Endothelial cell of umbilical vein (primary cell): ENCODE data around the gene MYH11. TPM values are rescaled to one million over a fixed set of nuclear protein-coding genes. Genes with fewer than 3 reads are reported as not detected.

ENCODE experiments used
- BruUV-seq: library from RNA; stranded (reverse); fragments of 400-500 nt; replicated peaks from 2 replicates; lab custom pipeline; 2021; lab: Mats Ljungman, UMichigan
- CTCF ChIA-PET: fragments of 300-600, 350-600 bp; sonication (Branson Sonifier 250); formaldehyde crosslinking; loops from one replicate; lab custom pipeline; 2021; ENCODE audit warnings: antibody characterized with exemption, inconsistent platforms; lab: Charles Lee
- POLR2A ChIA-PET: fragments of 300-600, 350-600 bp; sonication (Branson Sonifier 250); formaldehyde crosslinking; loops from one replicate; lab custom pipeline; 2021; ENCODE audit warnings: antibody characterized with exemption, inconsistent platforms; lab: Charles Lee
- DNase-seq: peaks from one replicate; pipeline ENCODE4 v3.0.0-alpha.2; 2011; ENCODE audit warnings: low read depth, low spot score
- FAIRE-seq: peaks from 2 replicates; lab custom pipeline; 2011; peaks lifted over from hg19 to GRCh38; lab: Jason Lieb, UNC
- H2AFZ ChIP-seq: 2 replicates; pipeline ENCODE4 v1.6.0; 2012; ENCODE audit warnings: low read depth, low read length, control low read depth, inconsistent platforms
- H3K27ac ChIP-seq: 2 replicates; pipeline ENCODE4 v1.5.1; 2011; ENCODE audit warnings: low read depth, mild to moderate bottlenecking, control low read depth, low read length, moderate library complexity; ENCODE audit not compliant: insufficient read depth
- H3K27me3 ChIP-seq, 2 experiments: 2 replicates each; pipeline versions ENCODE4 v1.6.0 to v1.6.1; 2011; ENCODE audit warnings: low read length in 2 of 2, mixed read lengths in 1 of 2; ENCODE audit not compliant: control insufficient read depth in 2 of 2, insufficient read depth in 2 of 2
- H3K36me3 ChIP-seq, 2 experiments: 2 replicates in 1 of 2; 3 replicates in 1 of 2; pipeline ENCODE4 v1.5.1; 2011; ENCODE audit warnings: low read length in 2 of 2, mild to moderate bottlenecking in 1 of 2, moderate library complexity in 1 of 2; ENCODE audit not compliant: control insufficient read depth in 2 of 2, insufficient read depth in 2 of 2; ENCODE audit errors: extremely low read depth in 1 of 2
- H3K4me1 ChIP-seq: 3 replicates; pipeline ENCODE4 v1.5.1; 2011; ENCODE audit warnings: mild to moderate bottlenecking, low read length; ENCODE audit not compliant: control insufficient read depth, insufficient read depth; ENCODE audit errors: extremely low read depth
- H3K4me2 ChIP-seq: 2 replicates; pipeline ENCODE4 v1.6.1; 2011; ENCODE audit warnings: low read length, control low read depth, mixed read lengths; ENCODE audit not compliant: insufficient read depth
- H3K4me3 ChIP-seq, 3 experiments: fragments of 200-600 bp in 1 of 3; sonication (generic), shearing (Covaris generic) in 1 of 3; replicated peaks in 1 of 3; 2 replicates each; pipeline ENCODE4 v1.5.1; 2011 to 2016; ENCODE audit warnings: control low read depth in 3 of 3, low read length in 3 of 3, mild to moderate bottlenecking in 2 of 3, inconsistent platforms in 1 of 3, low read depth in 1 of 3, moderate library complexity in 1 of 3; ENCODE audit not compliant: insufficient read depth in 1 of 3
- H3K79me2 ChIP-seq: 2 replicates; pipeline ENCODE4 v1.6.0; 2012; ENCODE audit warnings: low read length, inconsistent platforms; ENCODE audit not compliant: control insufficient read depth, insufficient read depth
- H3K9ac ChIP-seq: replicated peaks from 2 replicates; pipeline ENCODE3; 2011; ENCODE audit warnings: low read length, control low read depth; ENCODE audit not compliant: insufficient read depth; ENCODE audit errors: extremely low read depth
- H3K9me1 ChIP-seq: replicated peaks from 3 replicates; pipeline ENCODE4 v1.6.0; 2011; ENCODE audit warnings: mild to moderate bottlenecking, low read length; ENCODE audit not compliant: control insufficient read depth, insufficient read depth; ENCODE audit errors: extremely low read depth
- H3K9me3 ChIP-seq: replicated peaks from 2 replicates; pipeline ENCODE4 v1.5.1; 2012; ENCODE audit warnings: low read length, inconsistent platforms; ENCODE audit not compliant: control insufficient read depth, insufficient read depth
- H4K20me1 ChIP-seq: replicated peaks from 2 replicates; pipeline ENCODE3; 2011; ENCODE audit warnings: mild to moderate bottlenecking, low read length; ENCODE audit not compliant: control insufficient read depth, insufficient read depth; ENCODE audit errors: extremely low read depth
- CTCF ChIP-seq, 2 donors: IDR thresholded peaks; 1 replicate in 1 of 2; 2 replicates in 1 of 2; pipeline ENCODE4 v1.5.1; 2011; ENCODE audit warnings: low read length in 2 of 2, mild to moderate bottlenecking in 2 of 2, moderate library complexity in 2 of 2, control low read depth in 1 of 2, inconsistent platforms in 1 of 2, low read depth in 1 of 2; ENCODE audit not compliant: insufficient read depth in 1 of 2; ENCODE audit errors: extremely low read depth in 1 of 2
- EZH2 ChIP-seq: IDR thresholded peaks from 2 replicates; pipeline ENCODE4 v1.6.1; 2012; ENCODE audit warnings: borderline replicate concordance, low read depth, mild to moderate bottlenecking, moderate library complexity, low read length, inconsistent platforms; ENCODE audit not compliant: severe bottlenecking
- FOS ChIP-seq: IDR thresholded peaks from 2 replicates; pipeline ENCODE4 v1.6.1; 2011; ENCODE audit warnings: mild to moderate bottlenecking, low read length, moderate library complexity, borderline replicate concordance; ENCODE audit not compliant: insufficient read depth
- GATA2 ChIP-seq: IDR thresholded peaks from 2 replicates; pipeline ENCODE4 v1.7.0; 2011; ENCODE audit warnings: low read depth, mild to moderate bottlenecking, moderate library complexity, mixed read lengths, low read length; ENCODE audit not compliant: insufficient read length, insufficient read depth
- JUN ChIP-seq: IDR thresholded peaks from 2 replicates; pipeline ENCODE4 v1.6.1; 2011; ENCODE audit warnings: borderline replicate concordance, low read depth; ENCODE audit not compliant: insufficient read length, insufficient read depth
- MYC ChIP-seq: IDR thresholded peaks from one replicate; pipeline ENCODE4 v1.6.1; 2011; ENCODE audit warnings: mild to moderate bottlenecking, low read depth, low read length
- POLR2A ChIP-seq: IDR thresholded peaks from 2 replicates; pipeline ENCODE4 v1.6.1; 2012; ENCODE audit warnings: low read depth, mild to moderate bottlenecking, control low read depth, low read length
- POLR2AphosphoS5 ChIP-seq: IDR thresholded peaks from 2 replicates; pipeline ENCODE4 v1.6.1; 2012; ENCODE audit warnings: low read depth, mild to moderate bottlenecking, control low read depth, low read length, moderate library complexity; ENCODE audit not compliant: insufficient read depth
- dilution Hi-C: fragments of 300-500 bp; cut with MboI; formaldehyde crosslinking; loops from one replicate; pipeline ENCODE4 v1.15.0; 2019; ENCODE audit warnings: low sequenced_read_pairs; ENCODE audit not compliant: extremely low pct_ligation_motif_present
- intact Hi-C: fragments of 100-400 bp; cut with micrococcal nuclease; formaldehyde crosslinking; loops from one replicate; pipeline ENCODE4 v1.10.0; 2022
- polyA plus RNA-seq, 4 experiments: library from polyadenylated mRNA; depleted of rRNA in 3 of 4; stranded (reverse) in 3 of 4; unstranded in 1 of 4; fragments of >200 nt; gene quantifications; 2 replicates each; pipeline versions ENCODE4 v1.2.1 to v1.2.3, GENCODE V29; 2011 to 2012; ENCODE audit warnings: missing spikeins in 1 of 4
- total RNA-seq: library from RNA; stranded (reverse); gene quantifications from 2 replicates; pipeline ENCODE4 v1.2.3, GENCODE V29; 2021
- TF ChIP-seq, protein P1 (sequence below): IDR thresholded peaks from 2 replicates; pipeline ENCODE4 v1.6.1; 2011; ENCODE audit not compliant: insufficient read depth, insufficient read length

The MYH11 gene
- total and polyA plus RNA-seq, 2 donors (not counting 3 experiments of a cell fraction or from before 2014, with no cell fraction given), result not detected

- peak; percentile 70 for FAIRE-seq
- dilution Hi-C loops (no loop called here), intact Hi-C loops (no loop called here)
- peaks cover 16% of the 10 kb centered on the region for H3K4me1 ChIP-seq
- no peak for DNase-seq
- peaks cover 17% of the 10 kb centered on the region in 2 experiments for H3K36me3 ChIP-seq
- no peaks in the 10 kb centered on the region for H3K27me3 ChIP-seq
- CTCF ChIA-PET, result interaction anchor here (1.0 kb wide), 1 partner anchor 38 kb away, joined by 3 read pairs; no protein-coding TSS in a partner anchor
- no peak overlapping the region for H2AFZ ChIP-seq
- BruUV-seq, result no TSS peak
- H3K27ac ChIP-seq, result peak overlapping the region; percentile 41
- POLR2A ChIA-PET, result no interaction called here
- H3K9ac ChIP-seq, result no peak overlapping the region
- no peak overlapping the region for H3K4me3 ChIP-seq
- no peak overlapping the region for H3K4me2 ChIP-seq
- TF ChIP-seq GATA2 (no peak), EZH2 (no peak), POLR2AphosphoS5 (no peak), FOS (no peak), POLR2A (no peak), CTCF (IDR thresholded peaks at IDR 0.05; ENCODE audit: extremely low read depth in 1 of 2, insufficient read depth in 1 of 2, low read depth in 1 of 2, low read length in 2 of 2) (no peak), JUN (no peak), MYC (no peak)
- TF ChIP-seq, protein P1, sequence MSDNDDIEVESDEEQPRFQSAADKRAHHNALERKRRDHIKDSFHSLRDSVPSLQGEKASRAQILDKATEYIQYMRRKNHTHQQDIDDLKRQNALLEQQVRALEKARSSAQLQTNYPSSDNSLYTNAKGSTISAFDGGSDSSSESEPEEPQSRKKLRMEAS, result no peak
- no peaks in the 10 kb centered on the region for H4K20me1 ChIP-seq
- H3K79me2 ChIP-seq, result no peaks in the 10 kb centered on the region
- H3K9me3 ChIP-seq, result no peaks in the 10 kb centered on the region
- no peaks in the 10 kb centered on the region for H3K9me1 ChIP-seq
Measured at GRCh38 chr16:15701975-15702970, 154.6 kb downstream of the MYH11 start.
